NCI-H2227 treated with DMSO at 0.1 percent for 48 hours (cell line): ENCODE data around the gene DENND1A.
"Not testable (repeated sequence)": the region's sequence is repeated elsewhere in the genome, so short reads cannot be mapped to it uniquely, and the experiment has no call there.

ENCODE experiments used
- DNase-seq: peaks from one replicate; lab custom pipeline; 2025; lab: John Stamatoyannopoulos, UW

The DENND1A gene

GRCh38 chr9:123457583-123457982 is 472.3 kb downstream of the DENND1A start:
- no peak for DNase-seq

GRCh38 chr9:123456011-123456410 is 473.9 kb downstream of the DENND1A start:
- DNase-seq: no peak

GRCh38 chr9:123455187-123455586 is 474.7 kb downstream of the DENND1A start:
- no peak for DNase-seq

- DNase-seq: no peak
Observed at GRCh38 chr9:123454361-123454760, 475.6 kb downstream of the DENND1A start.

GRCh38 chr9:123453831-123454321 is 476.1 kb downstream of the DENND1A start:
- no peak for DNase-seq

GRCh38 chr9:123453076-123453667 is 476.8 kb downstream of the DENND1A start:
- no peak for DNase-seq

- no peak for DNase-seq
Observed at GRCh38 chr9:123450996-123451395, 478.9 kb downstream of the DENND1A start.

- no peak for DNase-seq
Observed at GRCh38 chr9:123450098-123450770, 479.7 kb downstream of the DENND1A start.

- DNase-seq: no peak
Observed at GRCh38 chr9:123447934-123448646, 481.8 kb downstream of the DENND1A start.

GRCh38 chr9:123445981-123446610 is 483.8 kb downstream of the DENND1A start:
- DNase-seq: no peak

GRCh38 chr9:123445116-123445515 is 484.8 kb downstream of the DENND1A start:
- no peak for DNase-seq

- no peak for DNase-seq
Observed at GRCh38 chr9:123441769-123442168, 488.2 kb downstream of the DENND1A start.

- DNase-seq: no peak
Observed at GRCh38 chr9:123440256-123440655, 489.7 kb downstream of the DENND1A start.

- DNase-seq: no peak
Observed at GRCh38 chr9:123438821-123439220, 491.1 kb downstream of the DENND1A start.

GRCh38 chr9:123438321-123438720 is 491.6 kb downstream of the DENND1A start:
- no peak for DNase-seq

- no peak for DNase-seq
Observed at GRCh38 chr9:123437201-123437600, 492.7 kb downstream of the DENND1A start.

- no peak for DNase-seq
Observed at GRCh38 chr9:123435471-123435870, 494.5 kb downstream of the DENND1A start.

- no peak for DNase-seq
Observed at GRCh38 chr9:123434619-123435240, 495.2 kb downstream of the DENND1A start.

- no peak for DNase-seq
Observed at GRCh38 chr9:123432331-123433236, 497.3 kb downstream of the DENND1A start.

- no peak for DNase-seq
Observed at GRCh38 chr9:123431581-123431980, 498.3 kb downstream of the DENND1A start.

GRCh38 chr9:123428450-123428849 is 501.5 kb downstream of the DENND1A start:
- DNase-seq: not testable (repeated sequence)
